Kidney (tissue), 14 donors: ENCODE data around the gene HERPUD2. TPM values are rescaled to one million over a fixed set of nuclear protein-coding genes. Genes with fewer than 3 reads are reported as not detected.
"Not testable (repeated sequence)": the region's sequence is repeated elsewhere in the genome, so short reads cannot be mapped to it uniquely, and the experiment has no call there.

Experiments used
- DNase-seq, 5 donors: peaks; one replicate each; pipeline ENCODE4 v3.0.0-alpha.2; 2013 to 2020
- FAIRE-seq: peaks from 2 replicates; lab custom pipeline; 2012; peaks lifted over from hg19 to GRCh38; lab: Jason Lieb, UNC
- H3K27ac ChIP-seq, 2 donors: one replicate each; pipeline ENCODE4 v1.7.0; 2013; ENCODE audit warnings: low read depth in 2 of 2, low read length in 2 of 2, inconsistent platforms in 1 of 2
- H3K27me3 ChIP-seq: one replicate; pipeline ENCODE4 v1.7.1; 2013; ENCODE audit warnings: low read length, inconsistent platforms; ENCODE audit not compliant: control insufficient read depth, insufficient read depth
- H3K36me3 ChIP-seq, 3 donors: one replicate each; pipeline versions ENCODE4 v1.7.0 to v1.7.1; 2013; ENCODE audit warnings: low read length in 3 of 3, control low read depth in 1 of 3, inconsistent platforms in 1 of 3; ENCODE audit not compliant: insufficient read depth in 3 of 3, control insufficient read depth in 2 of 3
- H3K4me1 ChIP-seq, 3 donors: one replicate each; pipeline versions ENCODE4 v1.7.0 to v1.7.1; 2013; ENCODE audit warnings: low read length in 3 of 3, inconsistent platforms in 1 of 3, low read depth in 1 of 3; ENCODE audit not compliant: control insufficient read depth in 2 of 3, insufficient read depth in 2 of 3
- H3K4me3 ChIP-seq, 3 donors: one replicate each; pipeline versions ENCODE4 v1.7.0 to v1.8.1; 2013; ENCODE audit warnings: low read length in 3 of 3, control low read depth in 1 of 3, inconsistent platforms in 1 of 3
- H3K9ac ChIP-seq, 3 donors: one replicate each; pipeline versions ENCODE4 v1.7.0 to v1.7.1; 2013; ENCODE audit warnings: low read length in 3 of 3, control low read depth in 1 of 3, inconsistent platforms in 1 of 3
- H3K9me3 ChIP-seq, 3 donors: one replicate each; pipeline versions ENCODE4 v1.7.0 to v1.7.1; 2013; ENCODE audit warnings: low read length in 3 of 3, control low read depth in 1 of 3, inconsistent platforms in 1 of 3; ENCODE audit not compliant: control insufficient read depth in 2 of 3, insufficient read depth in 1 of 3
- intact Hi-C: fragments of 100-400 bp; cut with DNase I; formaldehyde crosslinking; loops from one replicate; pipeline ENCODE4 v1.11.1; 2022
- polyA plus RNA-seq: library from polyadenylated mRNA; stranded (reverse); fragments of 350-450 nt; fragmentation: Illumina TruSeq; extraction: RNeasy Lipid Tissue Mini Kit (QIAGEN cat#74804); gene quantifications from one replicate; pipeline ENCODE4 v1.2.3, GENCODE V29; 2014; ENCODE audit warnings: low read depth, low replicate concordance; ENCODE audit not compliant: insufficient read depth
- total RNA-seq: library from RNA; stranded (reverse); fragmentation: NEBNext Ultra II Directional; extraction: Animal tissue kit (Norgen Biotek cat#: 25700); gene quantifications from one replicate; pipeline ENCODE4 v1.2.1, GENCODE V29; 2021
- TF ChIP-seq, protein P1 (sequence below): IDR thresholded peaks from 3 replicates; pipeline ENCODE4 v1.5.1; 2012; ENCODE audit warnings: mild to moderate bottlenecking, moderate library complexity, borderline replicate concordance; ENCODE audit not compliant: insufficient read depth; ENCODE audit errors: extremely low read depth
- donor health status: control.
- donor health status: control.
- donor health status: control.
- donor health status: control.
- donor health status: control.
- donor health status: DM: yes; HTN: yes; CAD: no.
- donor health status: Normal renal cell carcinoma (clear cell type).

The HERPUD2 gene
- total and polyA plus RNA-seq, 2 donors from 2014 or later = 10.0 to 28.9 TPM

DNA sequence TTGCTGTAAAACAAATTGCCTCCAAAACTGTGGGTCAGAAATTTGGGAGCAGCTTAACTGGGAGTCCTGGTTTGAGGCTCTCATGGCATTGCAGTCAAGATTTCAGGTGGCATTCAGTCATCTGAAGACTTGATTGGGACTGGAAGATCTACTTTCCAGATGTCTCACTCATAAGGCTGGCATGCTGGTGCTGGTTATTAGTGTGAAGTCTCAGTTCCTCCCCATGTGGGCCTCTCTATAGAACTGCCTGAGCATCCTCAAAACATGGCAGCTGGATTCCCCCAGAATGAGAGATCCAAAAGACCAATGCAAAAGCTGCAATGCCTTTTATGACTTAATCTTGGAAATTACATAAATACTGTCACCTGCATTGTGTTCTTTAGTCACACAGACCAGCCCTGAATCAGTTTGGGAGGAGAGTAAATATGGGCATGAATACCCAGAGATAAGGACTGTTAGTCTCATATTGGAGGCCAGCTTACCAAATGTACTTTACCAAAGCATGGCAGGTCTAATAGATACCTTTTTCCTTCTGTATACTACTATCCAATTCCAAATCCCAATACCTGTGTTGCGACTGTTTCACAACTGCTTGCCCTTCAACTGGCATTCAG is 6.5 kb upstream of the HERPUD2 start:
- intact Hi-C loops = no loop called here
- no peak for FAIRE-seq
- Histone ChIP-seq H3K27me3 (no peaks in the 10 kb centered on the region), H3K4me3 (no peak overlapping the region), H3K9me3 (no peaks in the 10 kb centered on the region), H3K27ac (no peak overlapping the region), H3K9ac (no peak overlapping the region), H3K4me1 (peaks cover 0 to 4% (median 0%) of the 10 kb centered on the region in 3 donors), H3K36me3 (no peaks in the 10 kb centered on the region)
- TF ChIP-seq, protein P1, sequence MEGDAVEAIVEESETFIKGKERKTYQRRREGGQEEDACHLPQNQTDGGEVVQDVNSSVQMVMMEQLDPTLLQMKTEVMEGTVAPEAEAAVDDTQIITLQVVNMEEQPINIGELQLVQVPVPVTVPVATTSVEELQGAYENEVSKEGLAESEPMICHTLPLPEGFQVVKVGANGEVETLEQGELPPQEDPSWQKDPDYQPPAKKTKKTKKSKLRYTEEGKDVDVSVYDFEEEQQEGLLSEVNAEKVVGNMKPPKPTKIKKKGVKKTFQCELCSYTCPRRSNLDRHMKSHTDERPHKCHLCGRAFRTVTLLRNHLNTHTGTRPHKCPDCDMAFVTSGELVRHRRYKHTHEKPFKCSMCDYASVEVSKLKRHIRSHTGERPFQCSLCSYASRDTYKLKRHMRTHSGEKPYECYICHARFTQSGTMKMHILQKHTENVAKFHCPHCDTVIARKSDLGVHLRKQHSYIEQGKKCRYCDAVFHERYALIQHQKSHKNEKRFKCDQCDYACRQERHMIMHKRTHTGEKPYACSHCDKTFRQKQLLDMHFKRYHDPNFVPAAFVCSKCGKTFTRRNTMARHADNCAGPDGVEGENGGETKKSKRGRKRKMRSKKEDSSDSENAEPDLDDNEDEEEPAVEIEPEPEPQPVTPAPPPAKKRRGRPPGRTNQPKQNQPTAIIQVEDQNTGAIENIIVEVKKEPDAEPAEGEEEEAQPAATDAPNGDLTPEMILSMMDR = no peak
- no peak for DNase-seq

DNA sequence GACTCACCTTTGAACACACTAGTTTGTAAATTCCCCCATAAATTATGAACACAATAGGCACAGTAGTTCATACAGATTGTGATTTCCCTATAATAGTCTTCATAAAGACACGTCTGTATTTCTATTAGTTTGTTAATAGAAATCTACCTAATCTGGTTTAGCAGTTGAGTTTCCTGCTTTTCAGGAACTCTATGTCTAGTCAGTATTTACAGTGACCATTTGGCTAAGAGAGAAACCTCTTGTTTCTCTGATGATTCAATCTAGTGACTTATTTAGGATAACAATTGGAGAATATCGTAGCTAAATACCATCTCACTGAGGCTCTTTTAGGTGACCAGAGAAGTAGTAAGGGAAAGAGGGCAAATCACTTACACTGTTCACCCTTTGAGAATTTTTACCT is 5.9 kb upstream of the HERPUD2 start:
- intact Hi-C loops = no loop called here
- DNase-seq (no peak), FAIRE-seq (no peak)
- Histone ChIP-seq H3K36me3 (no peaks in the 10 kb centered on the region), H3K27me3 (no peaks in the 10 kb centered on the region), H3K4me3 (no peak overlapping the region), H3K9ac (no peak overlapping the region), H3K27ac (no peak overlapping the region), H3K9me3 (no peaks in the 10 kb centered on the region), H3K4me1 (peaks cover 0 to 4% (median 3%) of the 10 kb centered on the region in 3 donors)
- TF ChIP-seq, protein P1 = no peak

DNA sequence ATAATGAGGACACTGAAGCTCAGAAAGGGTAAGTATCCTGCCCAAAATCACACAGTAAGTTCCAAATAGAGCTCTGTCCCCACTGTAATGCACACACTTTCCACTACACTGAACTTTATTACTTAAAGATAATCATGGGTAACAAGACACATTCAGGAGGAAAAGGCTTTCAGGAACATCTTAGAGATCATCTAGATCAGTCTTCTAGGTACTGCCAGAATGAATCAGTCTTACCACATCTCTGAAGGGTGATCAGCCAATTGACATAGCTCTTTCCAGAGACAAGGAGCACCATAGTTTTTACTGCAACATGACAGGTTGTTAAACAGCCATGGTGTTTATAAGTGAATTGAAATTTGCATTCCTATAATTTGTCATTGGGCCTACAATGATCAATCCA is 5.4 kb upstream of the HERPUD2 start:
- no peaks in the 10 kb centered on the region for H3K9me3 ChIP-seq
- H3K4me3 ChIP-seq = no peak overlapping the region
- no peak for FAIRE-seq
- no peak overlapping the region for H3K27ac ChIP-seq
- H3K9ac ChIP-seq = no peak overlapping the region
- intact Hi-C loops = no loop called here
- H3K4me1 ChIP-seq = peaks cover 0 to 8% (median 4%) of the 10 kb centered on the region in 3 donors
- no peaks in the 10 kb centered on the region for H3K36me3 ChIP-seq
- DNase-seq = no peak
- TF ChIP-seq, protein P1 = no peak
- no peaks in the 10 kb centered on the region for H3K27me3 ChIP-seq

DNA sequence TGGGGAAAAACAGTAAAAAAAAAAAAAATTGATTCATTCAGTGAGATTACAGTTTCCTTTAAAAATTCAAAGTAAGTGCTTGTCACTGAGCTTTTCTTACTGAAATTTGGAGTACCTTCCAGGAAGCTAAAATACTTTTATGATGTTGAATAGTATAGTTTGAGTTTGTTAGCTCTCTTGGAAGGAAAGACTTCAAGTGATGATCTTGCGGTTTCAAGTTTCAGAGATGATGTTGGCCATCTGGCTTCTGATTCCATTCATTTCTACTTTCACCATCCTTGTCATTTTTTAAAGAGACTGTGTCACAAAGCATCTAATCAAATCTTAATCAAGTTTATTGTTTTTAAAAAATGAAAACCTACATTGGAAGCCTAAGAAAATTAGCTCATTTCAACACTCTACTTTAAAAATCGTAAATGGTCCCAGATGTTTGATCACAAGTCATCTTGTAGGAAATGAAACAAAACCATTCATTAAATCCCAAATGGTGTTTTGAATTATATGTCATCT is 4.9 kb upstream of the HERPUD2 start:
- Histone ChIP-seq H3K9ac (no peak overlapping the region), H3K9me3 (no peaks in the 10 kb centered on the region), H3K36me3 (no peaks in the 10 kb centered on the region), H3K4me1 (peaks cover 0 to 9% (median 4%) of the 10 kb centered on the region in 3 donors), H3K27ac (no peak overlapping the region), H3K4me3 (no peak overlapping the region), H3K27me3 (no peaks in the 10 kb centered on the region)
- intact Hi-C loops = no loop called here
- TF ChIP-seq, protein P1 = no peak
- DNase-seq (peak in 1 of 5 donors; percentile 19), FAIRE-seq (no peak)

DNA sequence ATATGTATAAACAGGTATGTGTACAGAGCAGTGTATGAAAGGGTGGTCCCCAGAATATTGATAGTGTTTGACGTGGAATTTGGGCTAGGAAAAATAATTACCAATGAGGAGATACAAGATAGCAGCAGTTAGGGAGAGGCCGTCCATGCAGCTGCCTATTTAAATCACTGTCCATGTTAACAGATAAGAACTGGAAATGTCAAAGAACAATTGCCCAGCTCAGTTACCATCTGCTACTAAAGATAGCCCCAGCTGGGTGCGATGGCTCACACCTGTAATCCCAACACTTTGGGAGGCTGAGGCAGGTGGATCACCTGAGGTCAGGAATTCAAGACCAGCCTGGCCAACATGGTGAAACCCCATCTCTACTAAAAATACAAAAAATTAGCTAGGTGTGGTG is 3.4 kb upstream of the HERPUD2 start:
- intact Hi-C loops, H3K27ac ChIP-seq, H3K36me3 ChIP-seq, FAIRE-seq, H3K9me3 ChIP-seq, DNase-seq, H3K9ac ChIP-seq, H3K27me3 ChIP-seq, H3K4me3 ChIP-seq: not testable (repeated sequence)
- H3K4me1 ChIP-seq = peaks cover 0 to 11% (median 4%) of the 10 kb centered on the region in 3 donors
